K562 (cell line): Measurements from ENCODE around the gene ITGAL. TPM values are rescaled to one million over a fixed set of nuclear protein-coding genes. Genes with fewer than 3 reads are reported as not detected.

ENCODE experiments used
- BDP1 ChIP-seq: IDR thresholded peaks from 3 replicates; pipeline ENCODE4 v1.6.1; 2011; ENCODE audit not compliant: insufficient read length, insufficient read depth
- CBFB ChIP-seq: sonication (generic); formaldehyde crosslinking; IDR thresholded peaks from 2 replicates; pipeline ENCODE4 v1.4.0; 2020; ENCODE audit warnings: mild to moderate bottlenecking, missing genetic modification reagents
- ELF4 ChIP-seq: fragments of 450-650 bp; formaldehyde crosslinking; IDR thresholded peaks from 2 replicates; pipeline ENCODE4 v1.4.0; 2022; ENCODE audit warnings: missing genetic modification characterization
- ERF ChIP-seq: fragments of 450-650 bp; formaldehyde crosslinking; IDR thresholded peaks from 2 replicates; pipeline ENCODE4 v1.4.0; 2020; ENCODE audit warnings: mild to moderate bottlenecking, mixed read lengths
- ETV1 ChIP-seq: fragments of 450-650 bp; conservative IDR thresholded peaks from 2 replicates; pipeline ENCODE4 v1.6.1; 2016; ENCODE audit warnings: missing genetic modification characterization, control low read depth, low read depth, missing compliant biosample characterization
- KDM4B ChIP-seq, 2 experiments: fragments of 450-650 bp in 1 of 2; sonication (generic) in 1 of 2; IDR thresholded peaks; 2 replicates each; pipeline ENCODE4 v1.6.1; 2016 to 2017; ENCODE audit warnings: borderline replicate concordance in 2 of 2, antibody characterized with exemption in 1 of 2, low read depth in 1 of 2, mild to moderate bottlenecking in 1 of 2
- KLF13 ChIP-seq: fragments of 450-650 bp; IDR thresholded peaks from 2 replicates; pipeline ENCODE4 v1.6.1; 2016; ENCODE audit warnings: missing genetic modification characterization, low read depth, mild to moderate bottlenecking, missing compliant biosample characterization, moderate library complexity, borderline replicate concordance
- MCM3 ChIP-seq: fragments of 450-650 bp; IDR thresholded peaks from 2 replicates; pipeline ENCODE4 v1.6.1; 2016
- NCOA1 ChIP-seq: fragments of 450-650 bp; IDR thresholded peaks from 2 replicates; pipeline ENCODE4 v1.6.1; 2016; ENCODE audit warnings: low read depth
- NR2F6 ChIP-seq: fragments of 450-650 bp; formaldehyde crosslinking; IDR thresholded peaks from 2 replicates; pipeline ENCODE4 v1.4.0; 2020; ENCODE audit warnings: mild to moderate bottlenecking
- SLC30A9 ChIP-seq: fragments of 250-450 bp; sonication (Bioruptor Pico); IDR thresholded peaks from 2 replicates; pipeline ENCODE4 v1.8.0; 2022; ENCODE audit warnings: mild to moderate bottlenecking, moderate library complexity
- ZNF174 ChIP-seq: fragments of 250-450 bp; sonication (Bioruptor Pico); IDR thresholded peaks from 2 replicates; pipeline ENCODE4 v1.4.0; 2020; ENCODE audit warnings: mild to moderate bottlenecking
- ZNF324 ChIP-seq: fragments of 250-450 bp; sonication (Bioruptor Pico); IDR thresholded peaks from 2 replicates; pipeline ENCODE4 v1.4.0; 2020; ENCODE audit warnings: mild to moderate bottlenecking
- ZNF57 ChIP-seq: fragments of 450-650 bp; formaldehyde crosslinking; IDR thresholded peaks from 2 replicates; pipeline ENCODE4 v1.4.0; 2020; ENCODE audit warnings: mild to moderate bottlenecking, moderate library complexity
- ZNF696 ChIP-seq: fragments of 250-450 bp; sonication (Bioruptor Pico); conservative IDR thresholded peaks from 2 replicates; pipeline ENCODE4 v1.4.0; 2020; ENCODE audit warnings: mild to moderate bottlenecking, moderate library complexity
- ZSCAN32 ChIP-seq: fragments of 450-650 bp; formaldehyde crosslinking; IDR thresholded peaks from 2 replicates; pipeline ENCODE4 v1.4.0; 2020; ENCODE audit warnings: mild to moderate bottlenecking, moderate library complexity
- polyA plus RNA-seq, 8 experiments: library from polyadenylated mRNA; depleted of rRNA in 4 of 8; stranded (reverse) in 5 of 8; unstranded in 3 of 8; fragments of >200 nt; fragmentation: Nextera tagmentation in 2 of 8; fragmentation: Illumina TruSeq in 1 of 8; extraction: Ambion mirVana in 2 of 8; extraction: Trizol in 1 of 8; gene quantifications; 2 replicates each; pipeline versions ENCODE4 v1.2.1 to v1.2.3, GENCODE V29; 2011 to 2014; ENCODE audit warnings: inconsistent platforms in 1 of 8, missing spikeins in 1 of 8
- total RNA-seq, 7 experiments: library from RNA; depleted of rRNA in 6 of 7; stranded (reverse); fragments of >200 nt in 6 of 7; fragmentation: Illumina TruSeq in 2 of 7; extraction: Trizol in 2 of 7; gene quantifications; 2 replicates each; pipeline versions ENCODE4 v1.2.1 to v1.2.3, GENCODE V29; 2011 to 2021; ENCODE audit warnings: low replicate concordance in 1 of 7
- TF ChIP-seq, protein P1 (sequence below): fragments of 450-650 bp; formaldehyde crosslinking; IDR thresholded peaks from 2 replicates; pipeline ENCODE4 v1.4.0; 2022; ENCODE audit warnings: missing genetic modification characterization
- TF ChIP-seq, protein P2 (sequence below): fragments of 250-450 bp; sonication (Bioruptor Pico); IDR thresholded peaks from 2 replicates; pipeline ENCODE4 v1.4.0; 2020; ENCODE audit warnings: mild to moderate bottlenecking, moderate library complexity
- TF ChIP-seq, protein P3 (sequence below), 3 experiments: fragments of 200-800 bp in 1 of 3; sonication (Bioruptor generic) in 1 of 3; sonication (generic) in 1 of 3; formaldehyde crosslinking in 1 of 3; IDR thresholded peaks; 2 replicates each; pipeline versions ENCODE4 v1.6.1 to v1.8.0; 2016 to 2022; ENCODE audit warnings: mild to moderate bottlenecking in 2 of 3, missing compliant biosample characterization in 2 of 3, missing genetic modification characterization in 2 of 3, missing genetic modification reagents in 1 of 3
- TF ChIP-seq, protein P4 (sequence below): IDR thresholded peaks from 2 replicates; pipeline ENCODE4 v1.6.1; 2011; ENCODE audit warnings: borderline replicate concordance, low read depth, mild to moderate bottlenecking, moderate library complexity, low read length; ENCODE audit not compliant: insufficient read depth, poor library complexity, severe bottlenecking
- TF ChIP-seq, protein P5 (sequence below): fragments of 450-650 bp; formaldehyde crosslinking; IDR thresholded peaks from 2 replicates; pipeline ENCODE4 v1.4.0; 2020; ENCODE audit warnings: mild to moderate bottlenecking, moderate library complexity

Gene ITGAL
- total and polyA plus RNA-seq, 9 of the 15 experiments (the other 6 are each of a cell fraction or from before 2014, with no cell fraction given) = 0.01 to 0.53 TPM; not detected in 7

DNA sequence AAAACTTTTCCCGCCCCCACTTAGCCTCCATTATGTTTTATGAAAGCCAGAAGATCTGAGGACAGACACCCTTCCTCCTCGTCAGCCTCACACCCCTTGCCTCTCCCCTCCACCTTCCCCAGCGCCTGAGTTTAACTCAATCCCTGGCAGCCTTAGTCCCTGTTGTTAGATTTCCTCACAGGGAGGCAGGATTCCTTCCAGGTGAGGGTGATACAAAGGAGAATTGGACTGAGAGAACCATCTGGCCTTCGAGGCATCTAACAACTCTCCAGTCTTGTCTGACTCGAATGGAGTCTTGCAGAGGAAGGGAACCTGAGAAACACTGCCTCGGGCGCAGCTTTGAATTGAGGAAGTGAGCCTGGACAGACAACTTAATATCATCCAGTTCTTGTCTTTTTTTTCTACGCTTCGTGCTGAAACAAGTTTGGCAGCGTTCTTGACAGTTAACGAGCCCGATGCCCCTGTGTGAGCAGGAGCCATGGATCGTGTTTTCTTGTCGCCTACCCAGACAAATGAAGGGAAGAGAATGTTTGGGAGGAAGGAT lies 55.2 kb downstream of the ITGAL start (continued):
- TF ChIP-seq, protein P1, sequence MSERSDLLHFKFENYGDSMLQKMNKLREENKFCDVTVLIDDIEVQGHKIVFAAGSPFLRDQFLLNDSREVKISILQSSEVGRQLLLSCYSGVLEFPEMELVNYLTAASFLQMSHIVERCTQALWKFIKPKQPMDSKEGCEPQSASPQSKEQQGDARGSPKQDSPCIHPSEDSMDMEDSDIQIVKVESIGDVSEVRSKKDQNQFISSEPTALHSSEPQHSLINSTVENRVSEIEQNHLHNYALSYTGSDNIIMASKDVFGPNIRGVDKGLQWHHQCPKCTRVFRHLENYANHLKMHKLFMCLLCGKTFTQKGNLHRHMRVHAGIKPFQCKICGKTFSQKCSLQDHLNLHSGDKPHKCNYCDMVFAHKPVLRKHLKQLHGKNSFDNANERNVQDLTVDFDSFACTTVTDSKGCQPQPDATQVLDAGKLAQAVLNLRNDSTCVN (CRISPR knock-in tag) = peak; percentile 64; the same call in 1 of the 2 replicates
- TF ChIP-seq ZNF324 (CRISPR knock-in tag) = no peak
- 0 out of 2 replicates have a peak, but pooled peaks have one; percentile 18 for TF ChIP-seq ZNF696
- TF ChIP-seq, protein P2, sequence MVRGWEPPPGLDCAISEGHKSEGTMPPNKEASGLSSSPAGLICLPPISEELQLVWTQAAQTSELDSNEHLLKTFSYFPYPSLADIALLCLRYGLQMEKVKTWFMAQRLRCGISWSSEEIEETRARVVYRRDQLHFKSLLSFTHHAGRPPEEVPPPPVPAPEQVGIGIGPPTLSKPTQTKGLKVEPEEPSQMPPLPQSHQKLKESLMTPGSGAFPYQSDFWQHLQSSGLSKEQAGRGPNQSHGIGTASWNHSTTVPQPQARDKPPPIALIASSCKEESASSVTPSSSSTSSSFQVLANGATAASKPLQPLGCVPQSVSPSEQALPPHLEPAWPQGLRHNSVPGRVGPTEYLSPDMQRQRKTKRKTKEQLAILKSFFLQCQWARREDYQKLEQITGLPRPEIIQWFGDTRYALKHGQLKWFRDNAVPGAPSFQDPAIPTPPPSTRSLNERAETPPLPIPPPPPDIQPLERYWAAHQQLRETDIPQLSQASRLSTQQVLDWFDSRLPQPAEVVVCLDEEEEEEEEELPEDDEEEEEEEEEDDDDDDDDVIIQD (CRISPR knock-in tag) = 0 out of 2 replicates have a peak, but pooled peaks have one; percentile 46
- TF ChIP-seq ZNF174 (CRISPR knock-in tag) = no peak
- TF ChIP-seq CBFB (CRISPR knock-in tag) = peak; percentile 50; the same call in 1 of the 2 replicates
- TF ChIP-seq KLF13 (tag) = no peak
- no peak for TF ChIP-seq KDM4B (IDR thresholded peaks at IDR 0.05; ENCODE audit: borderline replicate concordance in 2 of 2, low read depth in 1 of 2)
- no peak for TF ChIP-seq ZNF57 (CRISPR knock-in tag)
- TF ChIP-seq MCM3 = no peak
- TF ChIP-seq, protein P3, sequence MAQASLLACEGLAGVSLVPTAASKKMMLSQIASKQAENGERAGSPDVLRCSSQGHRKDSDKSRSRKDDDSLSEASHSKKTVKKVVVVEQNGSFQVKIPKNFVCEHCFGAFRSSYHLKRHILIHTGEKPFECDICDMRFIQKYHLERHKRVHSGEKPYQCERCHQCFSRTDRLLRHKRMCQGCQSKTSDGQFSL (CRISPR knock-in tag; IDR thresholded peaks at IDR 0.05) = no peak
- TF ChIP-seq, protein P3 (tag; IDR thresholded peaks at IDR 0.05) = no peak
- no peak for TF ChIP-seq ETV1
- no peak for TF ChIP-seq BDP1
- TF ChIP-seq ERF = 0 out of 2 replicates have a peak, but pooled peaks have one; percentile 18
- TF ChIP-seq NCOA1 = no peak
- peak; percentile 86; the same call in 1 of the 2 replicates for TF ChIP-seq ELF4
- TF ChIP-seq SLC30A9 (CRISPR knock-in tag) = no peak
- TF ChIP-seq, protein P4, sequence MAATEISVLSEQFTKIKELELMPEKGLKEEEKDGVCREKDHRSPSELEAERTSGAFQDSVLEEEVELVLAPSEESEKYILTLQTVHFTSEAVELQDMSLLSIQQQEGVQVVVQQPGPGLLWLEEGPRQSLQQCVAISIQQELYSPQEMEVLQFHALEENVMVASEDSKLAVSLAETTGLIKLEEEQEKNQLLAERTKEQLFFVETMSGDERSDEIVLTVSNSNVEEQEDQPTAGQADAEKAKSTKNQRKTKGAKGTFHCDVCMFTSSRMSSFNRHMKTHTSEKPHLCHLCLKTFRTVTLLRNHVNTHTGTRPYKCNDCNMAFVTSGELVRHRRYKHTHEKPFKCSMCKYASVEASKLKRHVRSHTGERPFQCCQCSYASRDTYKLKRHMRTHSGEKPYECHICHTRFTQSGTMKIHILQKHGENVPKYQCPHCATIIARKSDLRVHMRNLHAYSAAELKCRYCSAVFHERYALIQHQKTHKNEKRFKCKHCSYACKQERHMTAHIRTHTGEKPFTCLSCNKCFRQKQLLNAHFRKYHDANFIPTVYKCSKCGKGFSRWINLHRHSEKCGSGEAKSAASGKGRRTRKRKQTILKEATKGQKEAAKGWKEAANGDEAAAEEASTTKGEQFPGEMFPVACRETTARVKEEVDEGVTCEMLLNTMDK = no peak
- TF ChIP-seq, protein P5, sequence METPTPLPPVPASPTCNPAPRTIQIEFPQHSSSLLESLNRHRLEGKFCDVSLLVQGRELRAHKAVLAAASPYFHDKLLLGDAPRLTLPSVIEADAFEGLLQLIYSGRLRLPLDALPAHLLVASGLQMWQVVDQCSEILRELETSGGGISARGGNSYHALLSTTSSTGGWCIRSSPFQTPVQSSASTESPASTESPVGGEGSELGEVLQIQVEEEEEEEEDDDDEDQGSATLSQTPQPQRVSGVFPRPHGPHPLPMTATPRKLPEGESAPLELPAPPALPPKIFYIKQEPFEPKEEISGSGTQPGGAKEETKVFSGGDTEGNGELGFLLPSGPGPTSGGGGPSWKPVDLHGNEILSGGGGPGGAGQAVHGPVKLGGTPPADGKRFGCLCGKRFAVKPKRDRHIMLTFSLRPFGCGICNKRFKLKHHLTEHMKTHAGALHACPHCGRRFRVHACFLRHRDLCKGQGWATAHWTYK (CRISPR knock-in tag) = peak; percentile 60
- 0 out of 2 replicates have a peak, but pooled peaks have one; percentile 58 for TF ChIP-seq ZSCAN32 (CRISPR knock-in tag)
- 0 out of 2 replicates have a peak, but pooled peaks have one; percentile 77 for TF ChIP-seq NR2F6 (CRISPR knock-in tag)
